Peyer's patch (tissue), 4 donors: ENCODE measurements around the gene ZNF384. TPM values are rescaled to one million over a fixed set of nuclear protein-coding genes. Genes with fewer than 3 reads are reported as not detected.
A peak's percentile ranks its signal among the peaks of the same experiment; 100 is the strongest.

Experiments used
- DNase-seq, 3 donors: peaks; one replicate each; pipeline ENCODE4 v3.0.0-alpha.2; 2017 to 2019
- H3K27ac ChIP-seq, 4 donors: fragments of 200-600 bp; sonication (generic); one replicate each; pipeline ENCODE4 v1.5.1; 2016 to 2019
- H3K27me3 ChIP-seq, 2 donors: fragments of 200-600 bp; sonication (generic); one replicate each; pipeline ENCODE4 v1.5.1; 2019
- H3K36me3 ChIP-seq, 3 donors: fragments of 200-600 bp; sonication (generic); one replicate each; pipeline ENCODE4 v1.5.1; 2016 to 2019
- H3K4me1 ChIP-seq, 4 donors: fragments of 200-600 bp; sonication (generic); one replicate each; pipeline ENCODE4 v1.5.1; 2016 to 2019
- H3K4me3 ChIP-seq, 4 donors: fragments of 200-600 bp; sonication (generic); 1 replicate in 3 of 4; 2 replicates in 1 of 4; pipeline ENCODE4 v1.5.1; 2016 to 2019; ENCODE audit warnings: mild to moderate bottlenecking in 1 of 4
- H3K9me3 ChIP-seq, 4 donors: fragments of 200-600 bp; sonication (generic); one replicate each; pipeline ENCODE4 v1.5.1; 2016 to 2019; ENCODE audit warnings: mild to moderate bottlenecking in 1 of 4
- CTCF ChIP-seq, 6 experiments: fragments of 450-650 bp in 4 of 6; fragments of 200-600 bp in 2 of 6; sonication (generic) in 1 of 6; IDR thresholded peaks; one replicate each; pipeline ENCODE4 v1.5.1; 2017 to 2019; ENCODE audit warnings: antibody characterized with exemption in 6 of 6, mild to moderate bottlenecking in 3 of 6, moderate library complexity in 1 of 6
- POLR2A ChIP-seq, 2 donors: fragments of 450-650 bp; IDR thresholded peaks; one replicate each; pipeline ENCODE4 v1.5.1; 2017; ENCODE audit warnings: antibody characterized with exemption in 2 of 2, mild to moderate bottlenecking in 2 of 2, moderate library complexity in 2 of 2
- total RNA-seq, 4 donors: library from RNA; depleted of rRNA; stranded (reverse); fragments of >200 nt; gene quantifications; one replicate each; pipeline ENCODE4 v1.1.0, GENCODE V29; 2016

ZNF384 gene
- total RNA-seq, 4 donors from 2014 or later: 35.6 to 96.6 (median 80.2) TPM

DNA sequence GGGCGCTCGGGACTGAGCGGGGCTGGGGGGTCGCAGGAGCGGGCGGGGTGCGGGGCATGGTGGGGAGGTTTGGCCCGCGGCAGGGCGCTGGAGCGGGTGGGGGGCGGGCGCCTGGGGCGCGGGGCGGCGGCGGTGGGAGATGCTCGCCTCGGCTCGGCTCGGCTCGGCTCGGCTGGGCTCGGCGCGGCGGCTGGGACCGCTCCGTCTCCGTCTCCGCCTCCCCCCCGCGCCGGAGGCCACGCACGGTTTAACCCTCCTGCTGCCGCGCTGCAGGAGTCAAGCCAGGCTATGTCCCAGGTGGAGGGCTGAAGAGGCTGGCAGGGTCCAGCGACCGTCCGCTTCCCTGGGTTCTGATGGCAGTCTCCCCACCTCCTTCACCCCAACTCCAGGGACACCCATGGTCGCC is 11.5 kb upstream of the ZNF384 start, which contains the start of gene PIANP:
PIANP (minus strand) TSS at position 170 of the 406 bp plus-strand sequence. CDS start 2,754 bp downstream, outside the sequence.
- Histone ChIP-seq H3K27ac (peak within 1 kb of the TSS in 2 of 4 donors; percentile 2 to 50), H3K9me3 (no peaks in the 10 kb centered on the region), H3K4me3 (peak within 1 kb of the TSS; percentile 40 to 56 (median 50)), H3K4me1 (peaks cover 0 to 20% (median 17%) of the 10 kb centered on the region in 4 donors), H3K36me3 (no peaks in the 10 kb centered on the region), H3K27me3 (peaks cover 0 to 24% of the 10 kb centered on the region in 2 donors)
- DNase-seq: peak; percentile 31 to 63 (median 57)
- TF ChIP-seq POLR2A (IDR thresholded peaks at IDR 0.05) (no peak), CTCF (IDR thresholded peaks at IDR 0.05) (no peak)

- Histone ChIP-seq H3K9me3 (no peaks in the 10 kb centered on the region), H3K4me1 (peaks cover 0 to 20% (median 17%) of the 10 kb centered on the region in 4 donors), H3K27me3 (peaks cover 0 to 24% of the 10 kb centered on the region in 2 donors), H3K36me3 (no peaks in the 10 kb centered on the region), H3K27ac (peak overlapping the region in 2 of 4 donors; percentile 2 to 50), H3K4me3 (peak overlapping the region; percentile 40 to 56 (median 50))
- TF ChIP-seq POLR2A (IDR thresholded peaks at IDR 0.05) (no peak), CTCF (IDR thresholded peaks at IDR 0.05) (no peak)
- DNase-seq: no peak
Measured at GRCh38 chr12:6699989-6700645, 10.9 kb upstream of the ZNF384 start.

DNA sequence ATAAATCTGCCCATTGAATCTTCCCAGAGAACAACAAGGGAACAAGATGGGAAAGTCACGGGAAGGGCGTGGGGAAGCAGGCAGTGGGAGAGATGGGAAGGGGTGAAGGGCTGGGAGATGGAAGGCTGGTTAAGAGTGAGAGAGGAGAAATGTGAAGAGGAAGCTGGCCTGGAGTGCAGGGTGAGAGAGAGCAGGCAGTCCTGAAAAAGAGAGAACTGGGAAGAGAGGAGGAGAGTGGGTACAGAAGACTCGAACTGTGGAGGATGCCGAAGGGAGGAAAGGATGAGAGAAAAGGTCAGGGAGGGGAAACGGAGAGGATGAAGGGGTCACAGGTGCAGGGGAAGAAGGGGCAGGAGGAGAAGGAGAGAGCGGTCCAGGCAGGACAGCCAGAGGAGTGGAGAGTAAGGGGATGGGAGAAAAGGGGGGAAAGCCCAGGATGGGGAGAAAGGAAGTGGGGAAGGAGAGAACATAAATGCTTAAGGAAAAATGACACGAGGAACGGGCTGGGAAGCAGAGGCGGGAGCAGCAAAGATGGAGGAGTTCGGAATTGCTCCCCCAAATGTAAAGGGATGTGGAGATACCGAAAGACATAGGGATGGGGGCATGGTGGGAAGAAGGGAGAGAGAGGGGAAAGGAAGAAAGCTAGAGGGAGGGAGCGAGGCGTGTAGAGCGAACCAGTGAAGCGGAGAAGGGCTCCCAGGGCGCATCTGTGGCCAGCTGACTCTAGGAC is 10.2 kb upstream of the ZNF384 start:
- Histone ChIP-seq H3K36me3 (no peaks in the 10 kb centered on the region), H3K4me1 (peaks cover 0 to 20% (median 17%) of the 10 kb centered on the region in 4 donors), H3K9me3 (no peaks in the 10 kb centered on the region), H3K4me3 (peak overlapping the region; percentile 40 to 56 (median 50)), H3K27me3 (peaks cover 0 to 24% of the 10 kb centered on the region in 2 donors), H3K27ac (peak overlapping the region in 2 of 4 donors; percentile 2 to 50)
- no peak for DNase-seq
- TF ChIP-seq POLR2A (IDR thresholded peaks at IDR 0.05): no peak
- TF ChIP-seq CTCF (IDR thresholded peaks at IDR 0.05): no peak

DNA sequence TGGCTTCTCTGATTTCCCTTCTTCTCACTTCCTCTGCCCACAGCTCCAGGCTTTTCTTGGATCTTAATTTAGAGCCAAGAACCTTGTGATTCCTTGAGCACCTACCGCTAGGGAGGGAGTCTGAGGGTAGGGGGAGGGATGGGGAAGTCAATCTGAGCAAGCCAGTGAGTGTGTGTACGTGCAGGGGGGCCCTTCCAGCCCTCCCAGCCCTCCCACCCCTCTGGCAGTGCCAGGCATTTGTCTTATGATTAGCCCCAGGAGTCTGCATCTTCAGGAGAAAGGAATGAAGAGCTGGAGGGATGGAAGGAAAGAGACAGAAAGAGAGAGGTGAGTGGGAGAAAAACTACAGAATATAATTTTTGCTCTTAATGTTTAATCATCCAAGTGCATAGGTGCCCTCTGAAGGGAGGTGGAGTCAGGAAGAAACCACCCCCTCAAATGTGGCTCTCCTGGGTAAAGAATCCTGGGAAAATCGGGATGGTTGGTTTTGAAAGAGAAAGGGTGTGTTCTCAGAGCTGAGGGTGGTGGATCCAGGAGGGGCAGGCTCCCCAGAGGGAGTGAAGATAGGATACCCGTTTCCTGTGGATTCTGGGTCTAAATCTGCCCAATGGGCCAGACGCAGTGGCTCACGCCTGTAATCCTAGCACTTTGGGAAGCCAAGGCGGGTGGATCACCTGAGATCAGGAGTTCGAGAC is 9.3 kb upstream of the ZNF384 start:
- TF ChIP-seq POLR2A (IDR thresholded peaks at IDR 0.05) (no peak), CTCF (IDR thresholded peaks at IDR 0.05) (no peak)
- Histone ChIP-seq H3K36me3 (no peaks in the 10 kb centered on the region), H3K9me3 (no peaks in the 10 kb centered on the region), H3K27ac (no peak overlapping the region), H3K27me3 (peaks cover 0 to 24% of the 10 kb centered on the region in 2 donors), H3K4me3 (no peak overlapping the region), H3K4me1 (peaks cover 0 to 20% (median 17%) of the 10 kb centered on the region in 4 donors)
- DNase-seq: no peak

DNA sequence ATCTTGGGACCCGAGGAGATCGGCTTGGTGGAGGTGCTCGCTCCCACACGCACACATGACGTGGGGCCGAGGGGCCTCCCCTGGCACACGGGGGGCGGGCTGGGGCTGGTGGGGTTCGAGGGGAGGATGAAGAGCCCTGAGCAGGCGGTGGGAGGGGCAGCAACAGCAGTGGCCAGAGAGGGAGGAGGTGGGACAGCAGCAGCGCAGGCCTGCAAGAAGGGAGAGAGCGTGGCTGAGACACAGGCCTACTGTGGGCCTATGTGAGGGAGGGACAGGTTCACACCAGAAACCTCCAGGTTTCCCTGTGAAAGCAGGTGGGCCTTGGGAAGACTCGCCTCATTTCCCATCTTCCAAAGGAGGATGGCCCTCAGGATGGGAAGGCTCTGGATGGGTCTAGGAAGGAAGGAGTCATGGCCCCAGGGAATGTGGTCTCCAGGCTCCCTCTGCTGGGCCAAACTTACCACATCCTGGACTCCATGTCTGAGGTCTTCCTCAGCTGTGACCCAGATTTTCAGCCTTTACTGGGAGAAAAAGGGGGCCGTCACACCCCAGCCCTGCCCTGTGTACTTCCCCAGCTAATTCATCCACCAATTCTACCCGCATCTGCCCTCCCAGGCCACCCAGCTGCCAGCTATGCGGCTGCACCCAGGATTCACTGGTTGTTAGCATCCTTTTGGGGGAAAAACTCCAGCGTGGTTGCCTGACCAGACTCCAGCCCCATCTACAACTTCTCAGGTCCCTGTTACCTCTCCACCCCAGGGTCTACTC is 8.6 kb upstream of the ZNF384 start:
- Histone ChIP-seq H3K36me3 (no peaks in the 10 kb centered on the region), H3K4me1 (peaks cover 0 to 20% (median 17%) of the 10 kb centered on the region in 4 donors), H3K4me3 (no peak overlapping the region), H3K27me3 (peaks cover 0 to 24% of the 10 kb centered on the region in 2 donors), H3K27ac (no peak overlapping the region), H3K9me3 (no peaks in the 10 kb centered on the region)
- TF ChIP-seq POLR2A (IDR thresholded peaks at IDR 0.05) (no peak), CTCF (IDR thresholded peaks at IDR 0.05) (peak in 5 of 6 experiments; percentile 11 to 58 (median 51))
- DNase-seq: peak in 1 of 3 donors; percentile 61
